Measurements from ENCODE around the gene PLXNA4.

DNA sequence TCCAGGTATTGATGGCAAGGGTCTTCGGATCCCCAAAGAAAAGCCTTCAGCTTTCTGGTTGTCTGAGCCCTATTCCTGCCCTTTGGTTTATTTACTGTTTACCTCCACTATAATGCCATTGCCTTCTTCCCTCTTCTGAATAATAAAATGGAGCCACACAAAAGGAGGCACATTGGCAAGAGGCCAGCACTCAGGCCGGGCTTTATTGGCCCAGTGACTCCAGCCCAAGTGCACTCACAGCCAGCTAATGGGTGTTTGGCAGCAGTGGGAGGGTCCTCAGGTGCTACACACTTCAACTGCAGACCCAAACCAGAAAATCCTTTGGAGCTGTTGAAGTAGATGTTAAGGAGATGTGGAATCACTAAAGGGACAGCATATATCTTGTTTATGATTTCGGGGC is 336.0 kb downstream of the PLXNA4 start:
- no peak for TF ChIP-seq POLR2AphosphoS5 (IDR thresholded peaks at IDR 0.05; ENCODE audit: low read depth, low read length)
- no peak for TF ChIP-seq SIN3A (IDR thresholded peaks at IDR 0.05; ENCODE audit: borderline replicate concordance, insufficient read depth, low read length)
